ENCODE data around the gene TMEM207.

Gene TMEM207

DNA sequence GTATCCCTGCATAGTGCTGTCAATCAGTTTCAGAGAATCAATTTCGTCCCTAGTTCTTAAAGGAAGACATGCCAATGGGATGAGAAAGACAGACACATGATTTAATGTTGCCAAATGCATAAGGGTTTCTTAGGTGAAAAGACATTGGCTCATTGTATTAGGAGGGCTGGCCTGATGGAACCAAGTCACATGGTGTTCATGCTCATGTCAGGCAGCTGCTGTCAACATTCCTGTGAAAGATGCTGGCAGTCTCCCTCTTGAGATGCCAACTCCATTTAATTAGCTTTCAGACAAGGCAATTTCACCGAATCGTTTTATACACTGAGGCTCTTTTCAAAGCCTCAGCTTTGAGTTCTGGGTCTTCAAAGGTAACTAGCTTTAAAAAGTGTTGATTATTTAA is 48.1 kb upstream of the TMEM207 start:
- no peak overlapping the region for H3K4me3 ChIP-seq (replicated peaks; ENCODE audit: insufficient read depth, low read length)
- DNase-seq (ENCODE audit: low read depth in 1 of 2, low spot score in 1 of 2), result no peak
- no peaks in the 10 kb centered on the region for H3K27me3 ChIP-seq (ENCODE audit: insufficient read depth, poor library complexity, severe bottlenecking)
- no peak for TF ChIP-seq SPI1 (IDR thresholded peaks at IDR 0.05; ENCODE audit: borderline replicate concordance, low read depth)
- no peak for TF ChIP-seq POLR2AphosphoS5 (IDR thresholded peaks at IDR 0.05; ENCODE audit: low read depth)
- TF ChIP-seq, protein P1, sequence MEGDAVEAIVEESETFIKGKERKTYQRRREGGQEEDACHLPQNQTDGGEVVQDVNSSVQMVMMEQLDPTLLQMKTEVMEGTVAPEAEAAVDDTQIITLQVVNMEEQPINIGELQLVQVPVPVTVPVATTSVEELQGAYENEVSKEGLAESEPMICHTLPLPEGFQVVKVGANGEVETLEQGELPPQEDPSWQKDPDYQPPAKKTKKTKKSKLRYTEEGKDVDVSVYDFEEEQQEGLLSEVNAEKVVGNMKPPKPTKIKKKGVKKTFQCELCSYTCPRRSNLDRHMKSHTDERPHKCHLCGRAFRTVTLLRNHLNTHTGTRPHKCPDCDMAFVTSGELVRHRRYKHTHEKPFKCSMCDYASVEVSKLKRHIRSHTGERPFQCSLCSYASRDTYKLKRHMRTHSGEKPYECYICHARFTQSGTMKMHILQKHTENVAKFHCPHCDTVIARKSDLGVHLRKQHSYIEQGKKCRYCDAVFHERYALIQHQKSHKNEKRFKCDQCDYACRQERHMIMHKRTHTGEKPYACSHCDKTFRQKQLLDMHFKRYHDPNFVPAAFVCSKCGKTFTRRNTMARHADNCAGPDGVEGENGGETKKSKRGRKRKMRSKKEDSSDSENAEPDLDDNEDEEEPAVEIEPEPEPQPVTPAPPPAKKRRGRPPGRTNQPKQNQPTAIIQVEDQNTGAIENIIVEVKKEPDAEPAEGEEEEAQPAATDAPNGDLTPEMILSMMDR (IDR thresholded peaks at IDR 0.05; ENCODE audit: insufficient read depth, low read length), result no peak
- no peak for TF ChIP-seq GABPA (IDR thresholded peaks at IDR 0.05; ENCODE audit: low read depth)
- TF ChIP-seq REST (IDR thresholded peaks at IDR 0.05; ENCODE audit: insufficient replicate concordance, low read depth), result no peak
- no peak overlapping the region for H3K27ac ChIP-seq (replicated peaks)

DNA sequence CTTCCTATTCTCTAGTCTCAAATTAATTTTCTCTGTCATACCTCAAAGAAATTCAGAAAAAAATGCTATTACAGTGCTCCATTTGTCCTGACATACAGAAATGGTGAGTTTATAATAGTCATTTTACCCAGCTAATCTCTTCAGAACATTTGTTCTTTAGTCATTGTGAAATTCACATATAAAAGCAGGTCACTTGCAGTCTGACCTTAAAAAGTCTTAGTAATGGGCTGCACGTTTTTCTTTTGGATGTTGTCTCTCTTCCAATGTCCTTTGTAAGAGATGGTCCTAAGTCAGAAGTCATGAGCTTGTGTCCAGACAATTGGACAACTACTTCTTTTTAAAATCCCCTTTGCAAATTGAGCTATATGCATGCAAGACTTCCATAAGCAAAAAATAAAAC is 47.2 kb upstream of the TMEM207 start:
- no peak for DNase-seq (ENCODE audit: low read depth in 1 of 2, low spot score in 1 of 2)
- H3K27me3 ChIP-seq (ENCODE audit: insufficient read depth, poor library complexity, severe bottlenecking), result no peaks in the 10 kb centered on the region
- no peak overlapping the region for H3K27ac ChIP-seq (replicated peaks)
- no peak overlapping the region for H3K4me3 ChIP-seq (replicated peaks; ENCODE audit: insufficient read depth, low read length)
- no peak for TF ChIP-seq REST (IDR thresholded peaks at IDR 0.05; ENCODE audit: insufficient replicate concordance, low read depth)
- no peak for TF ChIP-seq GABPA (IDR thresholded peaks at IDR 0.05; ENCODE audit: low read depth)
- TF ChIP-seq, protein P1 (IDR thresholded peaks at IDR 0.05; ENCODE audit: insufficient read depth, low read length), result no peak
- no peak for TF ChIP-seq POLR2AphosphoS5 (IDR thresholded peaks at IDR 0.05; ENCODE audit: low read depth)
- no peak for TF ChIP-seq SPI1 (IDR thresholded peaks at IDR 0.05; ENCODE audit: borderline replicate concordance, low read depth)

- no peak overlapping the region for H3K27ac ChIP-seq (replicated peaks)
- no peak for TF ChIP-seq REST (IDR thresholded peaks at IDR 0.05; ENCODE audit: insufficient replicate concordance, low read depth)
- no peak for TF ChIP-seq GABPA (IDR thresholded peaks at IDR 0.05; ENCODE audit: low read depth)
- TF ChIP-seq POLR2AphosphoS5 (IDR thresholded peaks at IDR 0.05; ENCODE audit: low read depth), result no peak
- no peak for TF ChIP-seq SPI1 (IDR thresholded peaks at IDR 0.05; ENCODE audit: borderline replicate concordance, low read depth)
- TF ChIP-seq, protein P1 (IDR thresholded peaks at IDR 0.05; ENCODE audit: insufficient read depth, low read length), result no peak
- no peak overlapping the region for H3K4me3 ChIP-seq (replicated peaks; ENCODE audit: insufficient read depth, low read length)
- H3K27me3 ChIP-seq (ENCODE audit: insufficient read depth, poor library complexity, severe bottlenecking), result no peaks in the 10 kb centered on the region
- no peak for DNase-seq (ENCODE audit: low read depth in 1 of 2, low spot score in 1 of 2)
Measured at GRCh38 chr3:190495796-190496195, 46.1 kb upstream of the TMEM207 start.
